ENCODE data around the gene TBCK.

TBCK gene

DNA sequence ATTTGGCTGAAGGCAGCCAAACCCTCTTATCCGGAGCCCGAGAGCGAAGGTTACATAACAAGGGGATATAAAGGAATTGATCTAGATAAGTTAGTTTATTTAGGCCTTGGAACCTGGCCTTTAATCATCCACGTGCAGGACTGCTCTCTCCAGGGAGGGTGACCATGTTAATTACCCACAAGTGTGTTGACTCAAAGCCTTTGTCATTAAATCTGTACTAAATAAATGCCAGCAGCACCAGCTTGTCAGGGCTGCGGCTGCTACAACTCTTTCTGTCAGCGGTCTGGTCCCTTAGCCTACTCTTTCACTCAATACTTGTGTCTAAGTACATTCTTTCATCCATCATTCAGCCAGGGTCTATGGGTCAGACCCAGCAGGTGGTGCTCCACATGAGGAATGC lies 206.1 kb downstream of the TBCK start:
- no peak for DNase-seq

DNA sequence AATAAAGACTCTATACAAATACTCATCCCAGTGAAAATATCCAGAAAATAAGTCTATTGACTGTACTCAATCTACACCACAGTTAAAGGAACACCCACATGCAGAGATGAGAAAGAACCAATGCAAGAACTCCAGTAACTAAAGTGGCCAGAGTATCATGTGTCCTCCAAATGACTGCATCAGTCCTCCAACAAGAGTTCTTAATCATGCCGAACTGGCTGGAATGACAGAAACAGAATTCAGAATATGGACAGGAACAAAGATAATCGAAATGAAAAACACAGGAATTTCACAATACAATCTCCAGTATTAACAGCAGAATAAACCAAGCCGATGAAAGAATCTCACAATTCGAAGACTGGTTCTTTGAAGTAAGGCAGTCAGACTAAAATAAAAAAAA lies 210.3 kb downstream of the TBCK start:
- no peak for DNase-seq

DNA sequence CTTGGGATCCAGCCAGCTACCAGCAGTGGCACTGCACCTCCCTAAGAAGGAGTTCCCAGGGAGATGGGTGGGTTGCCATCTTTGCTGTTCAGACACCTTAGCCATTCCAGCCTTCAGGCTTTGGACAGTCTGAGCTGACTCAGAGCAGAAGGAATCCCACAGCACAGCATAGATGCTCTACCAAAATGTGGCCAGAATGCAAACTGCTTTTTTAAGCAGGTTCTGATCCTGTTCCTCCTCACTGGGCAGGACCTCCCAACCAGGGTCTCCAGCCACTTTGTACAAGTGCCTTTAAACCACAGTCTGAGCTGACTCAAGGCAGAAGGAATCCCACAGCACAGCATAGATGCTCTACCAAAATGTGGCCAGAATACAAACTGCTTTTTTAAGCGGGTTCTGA lies 211.7 kb downstream of the TBCK start:
- no peak for DNase-seq

DNA sequence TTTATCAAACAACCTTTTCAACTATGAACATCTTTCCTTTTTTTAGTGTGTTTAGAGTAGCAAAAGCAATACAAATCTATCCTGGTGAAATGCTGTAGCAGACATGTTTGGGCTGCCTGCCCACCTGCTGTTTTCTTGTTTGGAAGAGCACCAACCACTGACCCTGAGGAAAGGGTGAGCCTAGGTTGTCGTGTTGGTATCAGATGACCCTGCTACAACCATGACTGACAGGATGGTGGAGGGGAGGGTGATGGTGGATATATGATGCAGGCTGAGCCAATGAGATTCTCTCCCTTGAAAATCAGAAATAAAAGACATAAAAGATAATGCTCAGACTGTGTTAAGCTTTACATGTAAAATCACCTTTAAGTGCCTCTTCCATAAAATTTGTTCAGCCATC lies 219.6 kb downstream of the TBCK start:
- DNase-seq: no peak

DNA sequence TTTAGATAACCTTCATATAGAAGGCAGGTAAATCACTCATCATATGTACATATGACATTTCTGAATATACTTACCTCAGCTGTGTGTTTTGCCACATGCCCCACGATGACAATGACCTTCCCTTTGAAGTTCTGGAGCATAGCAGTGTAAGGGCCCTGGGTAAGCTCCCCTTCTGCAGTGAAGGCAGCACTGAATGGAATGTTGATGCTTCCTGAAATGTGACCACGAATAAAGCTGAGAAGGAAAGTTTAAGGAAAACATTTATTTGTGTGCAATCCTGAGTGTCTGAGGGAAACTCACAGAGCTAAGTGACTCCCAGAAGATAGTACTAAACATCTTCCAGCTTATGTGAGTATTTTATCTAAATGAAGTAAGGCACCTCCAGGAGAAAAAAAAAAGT lies 220.6 kb downstream of the TBCK start:
- DNase-seq: no peak

GRCh38 chr4:106092361-106093040 lies 223.5 kb downstream of the TBCK start:
- DNase-seq: no peak

GRCh38 chr4:106090826-106091225 lies 225.2 kb downstream of the TBCK start:
- DNase-seq: no peak

GRCh38 chr4:106083065-106083464 lies 232.9 kb downstream of the TBCK start:
- no peak for DNase-seq

DNA sequence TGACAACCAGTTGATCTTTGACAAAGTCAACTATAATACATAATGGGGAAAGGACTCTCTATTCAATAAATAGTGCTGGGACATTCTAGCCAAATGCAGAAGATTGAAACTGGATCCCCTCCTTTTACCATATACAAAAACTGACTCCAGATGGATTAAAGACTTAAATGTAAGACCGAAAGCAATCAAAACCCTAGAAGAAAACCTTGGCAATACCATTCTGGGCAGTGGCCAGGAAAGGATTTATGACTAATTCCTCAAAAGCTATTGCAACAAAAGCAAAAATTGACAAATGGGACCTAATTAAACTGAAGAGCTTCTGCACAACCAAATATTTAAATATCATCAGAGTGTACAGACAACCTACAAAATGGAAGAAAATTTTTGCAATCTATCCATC lies 235.6 kb downstream of the TBCK start:
- no peak for DNase-seq

DNA sequence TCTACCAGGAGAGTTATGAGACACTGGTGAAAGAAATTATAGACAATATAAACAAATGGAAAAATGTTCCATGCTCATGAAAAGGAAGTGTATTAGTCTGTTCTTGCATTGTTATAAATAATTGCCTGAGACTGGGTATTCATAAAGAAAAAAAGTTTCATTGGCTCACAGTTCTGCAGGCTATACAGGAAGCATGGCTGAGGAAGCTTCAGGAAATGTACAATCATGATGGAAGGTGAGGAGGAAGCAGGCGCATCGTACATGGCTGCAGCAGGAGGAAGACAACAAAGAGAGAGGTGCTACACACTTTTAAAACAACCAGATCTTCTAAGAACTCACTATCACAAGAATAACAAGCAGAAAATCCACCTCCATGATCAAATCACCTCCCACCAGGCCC lies 236.4 kb downstream of the TBCK start:
- DNase-seq: no peak

GRCh38 chr4:106065018-106065417 lies 251.0 kb downstream of the TBCK start:
- no peak for DNase-seq

DNA sequence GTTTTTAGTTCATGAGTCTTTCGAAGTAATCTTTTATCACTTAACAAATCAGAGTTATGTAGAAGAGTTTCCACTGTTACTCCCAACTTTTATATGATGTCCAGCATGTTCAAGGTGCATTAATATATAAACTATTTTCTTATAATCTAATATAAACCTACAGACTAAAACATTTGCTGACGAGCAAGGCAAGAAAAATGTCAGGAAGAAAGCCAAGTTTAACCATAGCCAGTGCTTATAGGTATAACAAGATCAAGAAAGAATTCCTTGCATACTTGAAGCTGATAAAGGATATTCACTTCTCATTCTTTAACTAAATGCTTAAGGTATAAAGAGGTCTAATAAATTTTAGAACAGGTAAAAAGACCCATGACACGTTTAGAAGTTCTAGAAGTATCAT lies 253.0 kb downstream of the TBCK start:
- DNase-seq: no peak

GRCh38 chr4:106062452-106062875 lies 253.5 kb downstream of the TBCK start:
- no peak for DNase-seq

DNA sequence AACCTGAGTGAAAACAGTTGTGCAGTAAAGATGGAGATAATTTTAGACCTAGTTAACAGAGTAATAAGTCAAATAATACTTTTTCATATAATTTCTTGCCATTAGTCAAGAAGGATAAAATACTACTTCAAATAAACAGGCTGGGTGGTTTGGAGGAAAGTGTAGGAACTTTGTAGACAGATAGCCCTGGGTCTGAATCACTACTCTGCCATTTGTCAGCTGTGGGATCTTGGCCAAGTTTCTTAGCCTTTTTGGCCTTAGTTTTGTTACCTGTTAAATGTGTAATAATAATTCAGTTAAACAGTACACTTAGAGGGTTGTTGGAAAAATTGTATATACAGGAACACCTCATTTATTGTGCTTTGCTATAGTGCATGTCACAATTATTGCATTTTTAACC lies 257.1 kb downstream of the TBCK start:
- DNase-seq: no peak

GRCh38 chr4:106056914-106057313 lies 259.1 kb downstream of the TBCK start:
- DNase-seq: no peak

DNA sequence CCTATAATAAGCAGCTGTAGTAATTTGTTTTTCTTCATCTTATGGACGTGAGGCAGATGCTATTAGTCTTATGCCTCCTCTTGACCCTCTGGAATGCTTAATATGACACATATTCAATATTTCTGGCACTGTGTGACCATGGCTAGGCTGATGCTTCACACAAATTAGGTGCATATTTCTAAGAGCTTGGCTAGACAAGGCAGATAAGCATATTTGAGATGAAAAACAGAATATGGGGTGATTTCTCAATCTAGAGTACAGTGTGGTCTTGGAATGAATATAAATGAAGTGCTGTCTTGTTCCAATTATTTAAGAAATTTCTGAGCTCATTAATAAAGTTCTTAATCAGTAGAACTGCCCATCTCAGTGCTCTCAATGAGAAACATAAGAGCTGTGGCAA lies 264.5 kb downstream of the TBCK start:
- no peak for DNase-seq

DNA sequence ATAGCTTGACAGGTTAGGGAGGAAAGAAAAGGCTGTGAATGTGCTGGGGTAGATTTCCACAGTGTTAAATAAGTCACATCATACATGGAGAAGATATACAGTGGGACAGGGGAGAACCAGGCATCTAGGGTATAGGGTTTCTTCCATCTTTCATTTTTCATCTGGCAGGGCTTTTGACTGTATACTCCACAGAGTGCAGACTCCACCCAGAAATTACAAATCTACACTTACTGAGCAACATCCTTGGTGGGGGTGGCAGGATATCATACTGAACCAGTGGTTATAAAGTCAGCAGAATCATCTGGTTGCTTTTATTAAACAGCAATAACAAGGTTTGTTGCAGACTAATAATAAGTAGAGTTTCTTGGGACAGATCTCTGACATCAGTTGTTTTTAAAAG lies 266.5 kb downstream of the TBCK start:
- DNase-seq: no peak

GRCh38 chr4:106048250-106048971 lies 267.6 kb downstream of the TBCK start:
- DNase-seq: no peak

- no peak for DNase-seq
Measured at GRCh38 chr4:106046083-106046482, 269.9 kb downstream of the TBCK start.

- DNase-seq: no peak
Measured at GRCh38 chr4:106041294-106042002, 274.6 kb downstream of the TBCK start.

- no peak for DNase-seq
Measured at GRCh38 chr4:106039796-106040195, 276.2 kb downstream of the TBCK start.

DNA sequence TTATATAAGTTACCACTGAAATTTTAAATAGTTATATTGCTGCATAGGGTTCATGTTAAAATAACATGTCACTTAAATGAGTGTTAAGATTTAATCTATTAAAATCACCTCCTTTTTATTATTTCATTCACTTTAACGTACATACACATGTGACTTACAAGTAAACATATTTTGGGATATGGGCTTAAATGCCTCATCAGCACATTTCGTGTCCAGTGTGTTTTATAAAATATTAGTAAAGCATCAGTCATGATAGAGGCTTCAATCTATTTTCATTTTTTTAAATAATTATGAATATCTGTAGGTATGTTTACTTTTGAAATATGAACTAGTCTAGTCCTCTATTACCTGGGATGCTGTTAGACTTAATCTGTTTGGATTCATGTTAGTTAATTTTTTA lies 277.1 kb downstream of the TBCK start:
- DNase-seq: no peak

DNA sequence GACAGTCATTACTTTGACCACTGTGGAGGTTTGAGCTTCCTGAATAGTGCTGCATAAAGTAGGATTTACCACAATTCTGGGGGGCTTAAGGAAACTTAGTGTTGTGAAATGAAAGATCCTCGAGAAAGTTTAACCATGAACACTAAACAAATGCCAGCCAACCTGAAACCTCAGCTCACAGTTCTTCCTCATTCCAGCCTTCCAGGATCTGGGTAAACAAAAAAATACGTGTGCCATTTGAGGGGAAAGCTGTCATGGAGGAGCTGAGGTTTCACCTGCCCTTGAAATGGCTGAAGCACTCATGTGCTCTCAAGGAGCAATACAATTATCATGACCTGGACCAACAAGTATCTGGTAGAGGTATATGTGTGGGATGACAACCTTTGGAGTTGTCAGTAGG lies 278.0 kb downstream of the TBCK start:
- no peak for DNase-seq

- no peak for DNase-seq
Measured at GRCh38 chr4:106036848-106037247, 279.2 kb downstream of the TBCK start.

Measured in stimulated activated CD8-positive, alpha-beta memory T cell treated with anti-CD3 and anti-CD28 coated beads, Interleukin-4, amount 100 ng/mL, for 48 hours (primary cell).